ENCODE measurements around the gene SLC44A1.

SLC44A1 gene

GRCh38 chr9:105425816-105426433 lies 181.5 kb downstream of the SLC44A1 start:
- Histone ChIP-seq H3K9me3 (ENCODE audit: control extremely low read depth in 1 of 5, control insufficient read depth in 4 of 5, insufficient read depth in 2 of 5, low read depth in 1 of 5, low read length in 4 of 5) (no peaks in the 10 kb centered on the region), H3K36me3 (ENCODE audit: control insufficient read depth in 4 of 4, insufficient read depth in 4 of 4, low read length in 3 of 4) (no peaks in the 10 kb centered on the region), H3K4me3 (ENCODE audit: control insufficient read depth in 1 of 7, extremely low read depth in 1 of 7, insufficient read depth in 4 of 7, low read depth in 2 of 7, low read length in 6 of 7) (no peak overlapping the region), H3K27me3 (replicated peaks in 2 of 5; ENCODE audit: control insufficient read depth in 4 of 5, insufficient read depth in 5 of 5, low read length in 4 of 5) (no peaks in the 10 kb centered on the region), H3K4me1 (ENCODE audit: control extremely low read depth in 1 of 4, control insufficient read depth in 4 of 4, insufficient read depth in 4 of 4, low read length in 3 of 4) (no peaks in the 10 kb centered on the region), H3K27ac (ENCODE audit: insufficient read depth in 1 of 2, low read depth in 1 of 2, low read length in 2 of 2, poor library complexity in 1 of 2, severe bottlenecking in 2 of 2) (no peak overlapping the region)
- ChIA-PET POLR2A (no interaction called here), CTCF (interaction anchor here (0.8 to 1.6 kb wide), 4 partner anchors 8 to 292 kb away, joined by 3 to 5 read pairs (median 3); no protein-coding TSS in a partner anchor)
- WGBS (ENCODE audit: insufficient coverage) = 100% methylated on average over 2 of the region's 2 CpGs
- peak in 2 of 3 donors; percentile 8 to 20 for DNase-seq

- H3K27ac ChIP-seq (ENCODE audit: insufficient read depth in 1 of 2, low read depth in 1 of 2, low read length in 2 of 2, poor library complexity in 1 of 2, severe bottlenecking in 2 of 2) = no peak overlapping the region
- H3K4me1 ChIP-seq (ENCODE audit: control extremely low read depth in 1 of 4, control insufficient read depth in 4 of 4, insufficient read depth in 4 of 4, low read length in 3 of 4) = no peaks in the 10 kb centered on the region
- no peaks in the 10 kb centered on the region for H3K27me3 ChIP-seq (replicated peaks in 2 of 5; ENCODE audit: control insufficient read depth in 4 of 5, insufficient read depth in 5 of 5, low read length in 4 of 5)
- no peak for DNase-seq
- ChIA-PET POLR2A (no interaction called here), CTCF (interaction anchor here (1.5 to 1.6 kb wide), 2 partner anchors 8 to 292 kb away, joined by 3 to 5 read pairs; no protein-coding TSS in a partner anchor)
- 100% methylated on average over 2 of the region's 3 CpGs for WGBS (ENCODE audit: insufficient coverage)
- no peaks in the 10 kb centered on the region for H3K9me3 ChIP-seq (ENCODE audit: control extremely low read depth in 1 of 5, control insufficient read depth in 4 of 5, insufficient read depth in 2 of 5, low read depth in 1 of 5, low read length in 4 of 5)
- H3K36me3 ChIP-seq (ENCODE audit: control insufficient read depth in 4 of 4, insufficient read depth in 4 of 4, low read length in 3 of 4) = no peaks in the 10 kb centered on the region
- no peak overlapping the region for H3K4me3 ChIP-seq (ENCODE audit: control insufficient read depth in 1 of 7, extremely low read depth in 1 of 7, insufficient read depth in 4 of 7, low read depth in 2 of 7, low read length in 6 of 7)
These were observed 182.2 kb downstream of the SLC44A1 start for GRCh38 chr9:105426657-105427056.

- Histone ChIP-seq H3K4me3 (ENCODE audit: control insufficient read depth in 1 of 7, extremely low read depth in 1 of 7, insufficient read depth in 4 of 7, low read depth in 2 of 7, low read length in 6 of 7) (no peak overlapping the region), H3K27ac (ENCODE audit: insufficient read depth in 1 of 2, low read depth in 1 of 2, low read length in 2 of 2, poor library complexity in 1 of 2, severe bottlenecking in 2 of 2) (no peak overlapping the region), H3K36me3 (ENCODE audit: control insufficient read depth in 4 of 4, insufficient read depth in 4 of 4, low read length in 3 of 4) (no peaks in the 10 kb centered on the region), H3K4me1 (ENCODE audit: control extremely low read depth in 1 of 4, control insufficient read depth in 4 of 4, insufficient read depth in 4 of 4, low read length in 3 of 4) (no peaks in the 10 kb centered on the region), H3K9me3 (ENCODE audit: control extremely low read depth in 1 of 5, control insufficient read depth in 4 of 5, insufficient read depth in 2 of 5, low read depth in 1 of 5, low read length in 4 of 5) (peaks cover 0 to 4% (median 0%) of the 10 kb centered on the region in 5 experiments), H3K27me3 (replicated peaks in 2 of 5; ENCODE audit: control insufficient read depth in 4 of 5, insufficient read depth in 5 of 5, low read length in 4 of 5) (no peaks in the 10 kb centered on the region)
- POLR2A ChIA-PET = no interaction called here
- CTCF ChIA-PET = interaction anchor here (1.5 kb wide), 1 partner anchor 14 kb away, joined by 4 read pairs; no protein-coding TSS in a partner anchor
- WGBS (ENCODE audit: insufficient coverage) = over 99% methylated on average over 9 of the region's 9 CpGs
- DNase-seq = no peak
These were observed 187.2 kb downstream of the SLC44A1 start for GRCh38 chr9:105431424-105432246.

DNA sequence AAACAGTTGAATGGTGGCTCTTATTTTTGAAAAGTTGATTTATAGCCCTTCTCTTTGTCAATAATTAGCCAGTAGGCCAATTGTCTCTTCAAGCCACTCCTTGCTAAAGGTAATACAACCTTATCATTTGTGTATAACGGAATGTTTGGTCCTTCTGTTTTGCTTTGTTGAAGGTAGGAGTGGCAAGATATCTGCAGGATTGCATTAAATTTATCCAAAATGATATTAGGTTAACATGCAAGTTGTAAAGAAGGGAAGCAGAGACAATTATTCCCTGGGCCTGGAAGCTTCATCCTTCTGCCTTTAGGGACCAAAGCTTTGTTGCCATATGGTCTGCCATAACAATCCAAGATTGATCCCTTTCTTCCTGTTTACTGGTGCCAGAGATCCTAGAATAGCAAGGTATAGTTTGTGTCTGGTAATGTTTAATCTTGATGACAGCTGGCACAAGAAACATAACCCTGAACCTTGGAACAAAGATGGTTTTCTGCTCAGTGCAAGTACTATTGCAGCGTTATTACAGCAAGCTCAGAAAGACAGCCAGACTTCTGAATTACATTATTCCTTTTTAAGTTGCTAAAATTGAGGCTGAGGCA lies 187.9 kb downstream of the SLC44A1 start:
- Histone ChIP-seq H3K4me3 (ENCODE audit: control insufficient read depth in 1 of 7, extremely low read depth in 1 of 7, insufficient read depth in 4 of 7, low read depth in 2 of 7, low read length in 6 of 7) (no peak overlapping the region), H3K4me1 (ENCODE audit: control extremely low read depth in 1 of 4, control insufficient read depth in 4 of 4, insufficient read depth in 4 of 4, low read length in 3 of 4) (no peaks in the 10 kb centered on the region), H3K27ac (ENCODE audit: insufficient read depth in 1 of 2, low read depth in 1 of 2, low read length in 2 of 2, poor library complexity in 1 of 2, severe bottlenecking in 2 of 2) (no peak overlapping the region), H3K9me3 (ENCODE audit: control extremely low read depth in 1 of 5, control insufficient read depth in 4 of 5, insufficient read depth in 2 of 5, low read depth in 1 of 5, low read length in 4 of 5) (peaks cover 0 to 4% (median 0%) of the 10 kb centered on the region in 5 experiments), H3K36me3 (ENCODE audit: control insufficient read depth in 4 of 4, insufficient read depth in 4 of 4, low read length in 3 of 4) (no peaks in the 10 kb centered on the region), H3K27me3 (replicated peaks in 2 of 5; ENCODE audit: control insufficient read depth in 4 of 5, insufficient read depth in 5 of 5, low read length in 4 of 5) (no peaks in the 10 kb centered on the region)
- POLR2A ChIA-PET = no interaction called here
- CTCF ChIA-PET = interaction anchor here (1.7 kb wide), 1 partner anchor 17 kb away, joined by 3 read pairs; no protein-coding TSS in a partner anchor
- WGBS (ENCODE audit: insufficient coverage) = 100% methylated on average over 1 of the region's 2 CpGs
- no peak for DNase-seq

GRCh38 chr9:105435453-105435852 lies 191.0 kb downstream of the SLC44A1 start:
- POLR2A ChIA-PET = no interaction called here
- H3K4me1 ChIP-seq (ENCODE audit: control extremely low read depth in 1 of 4, control insufficient read depth in 4 of 4, insufficient read depth in 4 of 4, low read length in 3 of 4) = no peaks in the 10 kb centered on the region
- H3K9me3 ChIP-seq (ENCODE audit: control extremely low read depth in 1 of 5, control insufficient read depth in 4 of 5, insufficient read depth in 2 of 5, low read depth in 1 of 5, low read length in 4 of 5) = peaks cover 0 to 4% (median 0%) of the 10 kb centered on the region in 5 experiments
- DNase-seq = no peak
- no peak overlapping the region for H3K4me3 ChIP-seq (ENCODE audit: control insufficient read depth in 1 of 7, extremely low read depth in 1 of 7, insufficient read depth in 4 of 7, low read depth in 2 of 7, low read length in 6 of 7)
- H3K27ac ChIP-seq (ENCODE audit: insufficient read depth in 1 of 2, low read depth in 1 of 2, low read length in 2 of 2, poor library complexity in 1 of 2, severe bottlenecking in 2 of 2) = no peak overlapping the region
- H3K27me3 ChIP-seq (replicated peaks in 2 of 5; ENCODE audit: control insufficient read depth in 4 of 5, insufficient read depth in 5 of 5, low read length in 4 of 5) = no peaks in the 10 kb centered on the region
- 100% methylated on average over 3 of the region's 3 CpGs for WGBS (ENCODE audit: insufficient coverage)
- CTCF ChIA-PET = interaction anchor here (1.4 kb wide), 1 partner anchor 19 kb away, joined by 3 read pairs; no protein-coding TSS in a partner anchor
- no peaks in the 10 kb centered on the region for H3K36me3 ChIP-seq (ENCODE audit: control insufficient read depth in 4 of 4, insufficient read depth in 4 of 4, low read length in 3 of 4)

DNA sequence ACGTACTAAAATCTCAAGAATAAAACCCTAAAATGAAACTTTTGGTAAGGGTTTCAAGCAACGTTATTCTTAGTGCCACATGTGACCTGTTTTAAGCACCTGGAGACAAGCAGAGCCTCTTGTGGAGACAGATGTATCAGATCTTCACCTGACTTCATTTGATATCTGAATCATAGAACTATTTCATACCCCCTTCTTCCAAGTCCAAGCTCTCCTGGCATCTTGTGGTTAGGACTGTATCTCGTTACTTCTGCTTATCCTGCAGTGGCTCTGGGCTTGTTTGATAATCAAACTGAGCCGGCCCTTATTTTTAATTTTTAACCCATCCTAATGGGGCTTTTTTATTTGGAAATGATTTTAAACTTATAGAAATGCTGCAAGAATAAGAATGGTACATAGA lies 192.3 kb downstream of the SLC44A1 start:
- Histone ChIP-seq H3K36me3 (ENCODE audit: control insufficient read depth in 4 of 4, insufficient read depth in 4 of 4, low read length in 3 of 4) (no peaks in the 10 kb centered on the region), H3K27ac (ENCODE audit: insufficient read depth in 1 of 2, low read depth in 1 of 2, low read length in 2 of 2, poor library complexity in 1 of 2, severe bottlenecking in 2 of 2) (no peak overlapping the region), H3K4me1 (ENCODE audit: control extremely low read depth in 1 of 4, control insufficient read depth in 4 of 4, insufficient read depth in 4 of 4, low read length in 3 of 4) (no peaks in the 10 kb centered on the region), H3K9me3 (ENCODE audit: control extremely low read depth in 1 of 5, control insufficient read depth in 4 of 5, insufficient read depth in 2 of 5, low read depth in 1 of 5, low read length in 4 of 5) (peaks cover 0 to 4% (median 0%) of the 10 kb centered on the region in 5 experiments), H3K27me3 (replicated peaks in 2 of 5; ENCODE audit: control insufficient read depth in 4 of 5, insufficient read depth in 5 of 5, low read length in 4 of 5) (no peaks in the 10 kb centered on the region), H3K4me3 (ENCODE audit: control insufficient read depth in 1 of 7, extremely low read depth in 1 of 7, insufficient read depth in 4 of 7, low read depth in 2 of 7, low read length in 6 of 7) (no peak overlapping the region)
- POLR2A ChIA-PET = no interaction called here
- CTCF ChIA-PET = no interaction called here
- WGBS (ENCODE audit: insufficient coverage) = 90% methylated on average over 3 of the region's 4 CpGs
- peak in 2 of 3 donors; percentile 9 to 29 for DNase-seq

DNA sequence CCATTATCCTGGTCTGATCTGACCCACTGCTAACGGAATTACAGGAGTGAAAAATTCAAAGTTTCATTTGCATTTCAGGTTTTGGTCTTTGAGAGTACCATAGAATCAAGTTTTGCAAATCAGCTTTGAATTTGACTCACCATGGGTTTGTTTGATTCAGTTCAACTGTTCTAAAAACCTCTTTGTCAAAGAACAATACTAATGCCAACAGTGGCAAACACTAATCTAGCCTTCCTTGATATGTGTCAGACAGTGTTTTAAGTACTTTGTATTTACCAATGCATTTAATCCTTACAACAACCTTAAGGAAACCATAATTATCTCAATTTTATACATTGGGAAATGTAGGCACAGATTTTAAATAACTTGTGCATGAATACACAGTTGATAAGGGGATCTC lies 193.3 kb downstream of the SLC44A1 start:
- ChIA-PET CTCF (no interaction called here), POLR2A (no interaction called here)
- Histone ChIP-seq H3K27ac (ENCODE audit: insufficient read depth in 1 of 2, low read depth in 1 of 2, low read length in 2 of 2, poor library complexity in 1 of 2, severe bottlenecking in 2 of 2) (no peak overlapping the region), H3K9me3 (ENCODE audit: control extremely low read depth in 1 of 5, control insufficient read depth in 4 of 5, insufficient read depth in 2 of 5, low read depth in 1 of 5, low read length in 4 of 5) (peaks cover 0 to 4% (median 0%) of the 10 kb centered on the region in 5 experiments), H3K27me3 (replicated peaks in 2 of 5; ENCODE audit: control insufficient read depth in 4 of 5, insufficient read depth in 5 of 5, low read length in 4 of 5) (no peaks in the 10 kb centered on the region), H3K4me1 (ENCODE audit: control extremely low read depth in 1 of 4, control insufficient read depth in 4 of 4, insufficient read depth in 4 of 4, low read length in 3 of 4) (no peaks in the 10 kb centered on the region), H3K4me3 (ENCODE audit: control insufficient read depth in 1 of 7, extremely low read depth in 1 of 7, insufficient read depth in 4 of 7, low read depth in 2 of 7, low read length in 6 of 7) (no peak overlapping the region), H3K36me3 (ENCODE audit: control insufficient read depth in 4 of 4, insufficient read depth in 4 of 4, low read length in 3 of 4) (no peaks in the 10 kb centered on the region)
- DNase-seq = no peak
- no CpG with 5 or more reads among the region's 1 CpG for WGBS (ENCODE audit: insufficient coverage)

Data from common myeloid progenitor, CD34-positive (primary cell).